MM.1S (cell line): ENCODE measurements around the gene ANKRD13A.

Experiments
- DNase-seq: peaks from one replicate; pipeline ENCODE4 v3.0.0-alpha.2; 2015
- H2AFZ ChIP-seq: fragments of 300-600 bp; sonication (generic); 2 replicates; pipeline ENCODE4 v1.6.0; 2016; ENCODE audit warnings: antibody characterized with exemption, low read length
- H3F3A ChIP-seq: fragments of 300-600 bp; sonication (generic); 2 replicates; pipeline ENCODE4 v1.6.1; 2016; ENCODE audit warnings: mild to moderate bottlenecking, antibody characterized with exemption, low read length, moderate library complexity, mixed read lengths; ENCODE audit not compliant: insufficient read depth
- H3K27ac ChIP-seq: fragments of 300-600 bp; sonication (generic); 2 replicates; pipeline ENCODE4 v1.5.1; 2016; ENCODE audit warnings: mild to moderate bottlenecking, low read length
- H3K27me3 ChIP-seq: fragments of 300-600 bp; sonication (generic); replicated peaks from 2 replicates; pipeline ENCODE4 v1.6.0; 2016; ENCODE audit warnings: low read length; ENCODE audit not compliant: insufficient read depth
- H3K36me3 ChIP-seq: fragments of 300-600 bp; sonication (generic); replicated peaks from 2 replicates; pipeline ENCODE4 v1.6.1; 2016; ENCODE audit warnings: mild to moderate bottlenecking, low read length, mixed read lengths; ENCODE audit not compliant: insufficient read depth
- H3K4me1 ChIP-seq: fragments of 300-600 bp; sonication (generic); 2 replicates; pipeline ENCODE4 v1.6.1; 2016; ENCODE audit warnings: low read length, mixed read lengths
- H3K4me2 ChIP-seq: fragments of 300-600 bp; sonication (generic); 2 replicates; pipeline ENCODE4 v1.6.0; 2016; ENCODE audit warnings: low read depth, low read length
- H3K4me3 ChIP-seq: fragments of 300-600 bp; sonication (generic); 2 replicates; pipeline ENCODE4 v1.5.1; 2016; ENCODE audit warnings: low read length, mixed read lengths
- H3K79me2 ChIP-seq: fragments of 300-600 bp; sonication (generic); 2 replicates; pipeline ENCODE4 v1.6.1; 2016; ENCODE audit warnings: mixed run types, low read length, mixed read lengths
- H3K9ac ChIP-seq: fragments of 300-600 bp; sonication (generic); 2 replicates; pipeline ENCODE4 v1.6.1; 2016; ENCODE audit warnings: low read length, mixed read lengths
- H3K9me2 ChIP-seq: fragments of 300-600 bp; sonication (generic); replicated peaks from 2 replicates; pipeline ENCODE4 v1.6.1; 2016; ENCODE audit warnings: mild to moderate bottlenecking, low read length, mixed read lengths; ENCODE audit not compliant: insufficient read depth
- H3K9me3 ChIP-seq: fragments of 300-600 bp; sonication (generic); replicated peaks from 2 replicates; pipeline ENCODE4 v1.6.1; 2016; ENCODE audit warnings: mild to moderate bottlenecking, low read length, mixed read lengths; ENCODE audit not compliant: insufficient read depth
- H4K20me1 ChIP-seq: fragments of 300-600 bp; sonication (generic); 2 replicates; pipeline ENCODE4 v1.6.1; 2016; ENCODE audit warnings: mild to moderate bottlenecking, low read length, moderate library complexity, mixed read lengths; ENCODE audit not compliant: insufficient read depth
- CTCF ChIP-seq: fragments of 300-600 bp; sonication (generic); IDR thresholded peaks from 2 replicates; pipeline ENCODE4 v1.5.1; 2016; ENCODE audit warnings: antibody characterized with exemption, low read length, mixed read lengths
- EZH2 ChIP-seq: fragments of 300-600 bp; sonication (generic); optimal IDR thresholded peaks from 2 replicates; pipeline ENCODE3; 2017; ENCODE audit warnings: low read depth, mild to moderate bottlenecking, antibody characterized with exemption, low read length, mixed read lengths
- EZH2phosphoT487 ChIP-seq: fragments of 300-600 bp; sonication (generic); IDR thresholded peaks from 2 replicates; pipeline ENCODE4 v1.6.1; 2018; ENCODE audit warnings: antibody characterized with exemption, low read length

Gene ANKRD13A

GRCh38 chr12:110010853-110011723 is 11.9 kb downstream of the ANKRD13A start:
- TF ChIP-seq EZH2 = no peak
- no peak for TF ChIP-seq CTCF
- TF ChIP-seq EZH2phosphoT487 = no peak
- DNase-seq = peak; percentile 64
- H2AFZ ChIP-seq = no peak overlapping the region

GRCh38 chr12:110012137-110012536 is 12.9 kb downstream of the ANKRD13A start:
- peaks cover 17% of the 10 kb centered on the region for H3K4me1 ChIP-seq

More at GRCh38 chr12:110010853-110011723, 11.9 kb downstream of the ANKRD13A start:
- Histone ChIP-seq H3K27ac (peak overlapping the region; percentile 65), H3K9ac (peak overlapping the region; percentile 31; the same call in 1 of the 2 replicates), H4K20me1 (no peaks in the 10 kb centered on the region), H3K4me1 (peaks cover 17% of the 10 kb centered on the region), H3F3A (peaks cover 7% of the 10 kb centered on the region), H3K36me3 (no peaks in the 10 kb centered on the region), H3K79me2 (peaks cover 36% of the 10 kb centered on the region), H3K9me2 (no peaks in the 10 kb centered on the region), H3K4me2 (peak overlapping the region; percentile 68), H3K4me3 (peak overlapping the region; percentile 42; the same call in 1 of the 2 replicates), H3K9me3 (no peaks in the 10 kb centered on the region), H3K27me3 (no peaks in the 10 kb centered on the region)

GRCh38 chr12:110012659-110013058 is 13.4 kb downstream of the ANKRD13A start:
- DNase-seq = no peak
- Histone ChIP-seq H3K27ac (peak overlapping the region; percentile 13; the same call in 1 of the 2 replicates), H3K4me2 (peak overlapping the region; percentile 68; the same call in 1 of the 2 replicates), H3K36me3 (no peaks in the 10 kb centered on the region), H2AFZ (no peak overlapping the region), H4K20me1 (no peaks in the 10 kb centered on the region), H3F3A (peaks cover 7% of the 10 kb centered on the region), H3K9me3 (no peaks in the 10 kb centered on the region), H3K27me3 (no peaks in the 10 kb centered on the region), H3K4me3 (no peak overlapping the region), H3K9me2 (no peaks in the 10 kb centered on the region), H3K9ac (no peak overlapping the region), H3K4me1 (peaks cover 17% of the 10 kb centered on the region), H3K79me2 (peaks cover 23% of the 10 kb centered on the region)
- TF ChIP-seq EZH2phosphoT487 = no peak
- no peak for TF ChIP-seq EZH2
- no peak for TF ChIP-seq CTCF

More at GRCh38 chr12:110012137-110012536, 12.9 kb downstream of the ANKRD13A start:
- no peaks in the 10 kb centered on the region for H3K9me3 ChIP-seq
- H3K27ac ChIP-seq = peak overlapping the region; percentile 65; the same call in 1 of the 2 replicates
- H3F3A ChIP-seq = peaks cover 7% of the 10 kb centered on the region
- H3K27me3 ChIP-seq = no peaks in the 10 kb centered on the region
- peak overlapping the region; percentile 31; the same call in 1 of the 2 replicates for H3K9ac ChIP-seq
- no peaks in the 10 kb centered on the region for H3K9me2 ChIP-seq
- H3K4me2 ChIP-seq = peak overlapping the region; percentile 68; the same call in 1 of the 2 replicates
- H3K79me2 ChIP-seq = peaks cover 27% of the 10 kb centered on the region
- no peaks in the 10 kb centered on the region for H4K20me1 ChIP-seq
- H3K4me3 ChIP-seq = peak overlapping the region; percentile 42; the same call in 1 of the 2 replicates
- H2AFZ ChIP-seq = no peak overlapping the region
- no peaks in the 10 kb centered on the region for H3K36me3 ChIP-seq
- TF ChIP-seq EZH2 = no peak
- TF ChIP-seq EZH2phosphoT487 = no peak
- TF ChIP-seq CTCF = no peak
- peak; percentile 19 for DNase-seq
